Activated CD8-positive, alpha-beta memory T cell treated with anti-CD3 and anti-CD28 coated beads for 1 hour (primary cell): ENCODE measurements around the gene SLF2.
"Not testable (repeated sequence)": the region's sequence is repeated elsewhere in the genome, so short reads cannot be mapped to it uniquely, and the experiment has no call there.

Experiments used
- DNase-seq, 2 donors: peaks; one replicate each; pipeline ENCODE4 v3.0.0-alpha.2; 2020; ENCODE audit warnings: low read depth in 1 of 2; ENCODE audit errors: extremely low read depth in 1 of 2

Gene SLF2

DNA sequence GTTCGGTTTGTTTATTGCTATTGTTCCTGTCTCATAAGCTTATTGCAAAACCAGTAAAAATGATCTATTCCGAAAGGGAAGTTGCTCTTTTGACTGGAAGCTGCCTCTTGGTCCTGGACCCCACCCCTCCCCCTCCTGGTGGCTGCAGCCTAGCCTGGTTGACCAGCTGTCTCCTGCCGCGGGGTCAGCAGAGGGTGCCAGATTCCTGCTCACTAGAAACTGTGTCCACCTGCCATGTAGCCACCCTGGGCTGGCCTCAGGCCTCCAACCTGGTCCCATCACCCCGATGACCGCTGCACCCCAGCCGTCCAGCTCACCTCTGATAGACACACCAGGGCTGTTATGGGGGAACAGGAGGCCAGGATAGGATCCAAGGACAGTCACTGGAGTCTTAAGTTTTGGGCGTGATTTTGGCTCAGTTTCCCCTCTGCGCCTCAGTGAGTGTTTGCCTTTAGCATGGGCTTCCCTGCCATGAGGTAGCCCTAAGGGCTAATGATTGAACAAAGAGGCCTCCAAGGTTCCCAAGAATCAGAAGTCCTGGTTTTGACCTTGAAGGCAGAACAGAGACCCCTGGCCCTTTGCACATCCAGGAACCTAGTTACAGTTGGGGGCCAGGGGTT lies 32.9 kb upstream of the SLF2 start:
- no peak for DNase-seq

- no peak for DNase-seq
Measured at GRCh38 chr10:100881556-100882213, 31.1 kb upstream of the SLF2 start.

- DNase-seq: no peak
Measured at GRCh38 chr10:100882252-100882651, 30.5 kb upstream of the SLF2 start.

- no peak for DNase-seq
Measured at GRCh38 chr10:100882671-100883311, 30.0 kb upstream of the SLF2 start.

DNA sequence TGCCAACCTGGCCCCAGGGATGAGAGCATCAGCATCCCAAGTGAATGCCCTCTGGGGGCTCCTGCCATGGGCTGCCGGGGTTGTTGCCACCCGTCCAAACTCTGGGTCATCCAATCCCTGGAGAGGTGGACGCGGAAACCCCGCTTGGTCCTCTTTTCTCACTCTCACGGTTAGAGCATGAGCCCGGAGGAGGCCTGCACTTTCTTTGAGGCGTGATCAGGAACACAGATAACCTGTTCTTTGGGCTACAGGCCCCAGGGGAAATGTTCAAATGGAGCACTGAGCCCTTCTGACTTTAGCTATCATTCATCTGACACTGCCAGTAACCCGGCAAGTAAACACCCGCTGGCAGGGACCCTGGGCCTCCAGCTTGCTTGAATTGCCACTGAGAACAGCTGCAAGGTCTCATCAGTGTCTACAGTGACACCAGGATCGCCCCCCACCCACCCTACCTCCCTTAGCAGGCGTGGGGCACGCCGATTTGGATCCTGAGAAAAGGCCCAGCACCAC lies 29.4 kb upstream of the SLF2 start:
- DNase-seq: no peak

GRCh38 chr10:100885611-100886010 lies 27.2 kb upstream of the SLF2 start:
- DNase-seq: not testable (repeated sequence)

DNA sequence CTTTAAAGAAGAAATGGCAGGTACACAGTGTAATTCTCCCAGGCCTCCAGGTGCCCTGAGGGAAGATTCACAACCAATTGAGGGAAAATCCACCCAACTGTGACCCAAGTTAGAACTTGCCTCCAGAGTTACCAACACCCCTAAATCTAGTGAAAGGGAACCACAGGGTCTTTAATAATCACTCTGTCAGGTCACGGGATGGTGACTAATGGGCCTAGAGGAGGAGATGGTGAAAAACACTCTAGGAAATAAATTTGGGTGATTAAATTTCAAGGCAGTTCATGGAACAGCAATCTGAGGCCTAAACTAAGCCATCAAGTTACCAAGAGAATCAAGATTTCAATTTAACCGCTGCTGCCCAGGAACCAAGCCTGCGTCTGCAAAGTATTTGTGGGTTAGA lies 26.7 kb upstream of the SLF2 start:
- no peak for DNase-seq

DNA sequence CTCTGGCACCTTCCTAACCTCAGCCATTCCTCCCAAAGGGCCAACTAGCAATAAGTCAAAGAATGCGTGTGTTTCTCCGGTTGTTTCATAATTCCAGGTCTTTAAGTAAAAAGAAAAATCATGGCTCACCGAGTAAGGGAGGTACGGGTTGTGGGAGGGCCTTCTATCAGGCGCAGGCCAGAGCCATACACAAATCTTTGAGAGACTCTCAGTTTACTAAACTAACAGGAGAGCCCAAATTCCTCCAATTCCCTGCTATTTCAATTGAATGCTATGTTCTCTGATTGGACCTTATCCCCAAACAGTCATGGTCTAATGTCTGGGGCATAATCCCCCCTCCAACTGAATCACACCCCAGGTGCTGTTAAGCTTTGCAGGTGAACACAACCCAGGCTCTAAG lies 26.2 kb upstream of the SLF2 start:
- DNase-seq: no peak

DNA sequence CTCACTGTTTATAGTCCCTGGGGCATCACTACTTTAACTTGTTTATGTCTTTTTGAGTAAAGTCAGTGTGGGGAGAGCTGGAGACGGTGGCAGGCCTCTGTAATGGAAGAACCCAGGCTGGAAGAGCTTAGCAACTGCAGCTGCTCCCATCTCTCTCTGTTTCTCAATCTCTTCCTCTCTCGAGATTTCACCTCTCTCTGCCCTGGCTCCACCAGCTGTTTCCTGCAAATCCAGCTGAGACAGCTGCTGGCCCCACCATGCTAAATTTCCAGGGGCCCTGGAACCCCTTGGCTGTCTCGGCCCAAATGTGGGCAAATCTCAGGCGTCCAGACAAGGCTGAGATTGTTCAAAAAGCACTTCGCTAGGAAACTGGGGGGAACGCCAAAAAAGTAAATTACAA lies 25.8 kb upstream of the SLF2 start:
- DNase-seq: no peak

DNA sequence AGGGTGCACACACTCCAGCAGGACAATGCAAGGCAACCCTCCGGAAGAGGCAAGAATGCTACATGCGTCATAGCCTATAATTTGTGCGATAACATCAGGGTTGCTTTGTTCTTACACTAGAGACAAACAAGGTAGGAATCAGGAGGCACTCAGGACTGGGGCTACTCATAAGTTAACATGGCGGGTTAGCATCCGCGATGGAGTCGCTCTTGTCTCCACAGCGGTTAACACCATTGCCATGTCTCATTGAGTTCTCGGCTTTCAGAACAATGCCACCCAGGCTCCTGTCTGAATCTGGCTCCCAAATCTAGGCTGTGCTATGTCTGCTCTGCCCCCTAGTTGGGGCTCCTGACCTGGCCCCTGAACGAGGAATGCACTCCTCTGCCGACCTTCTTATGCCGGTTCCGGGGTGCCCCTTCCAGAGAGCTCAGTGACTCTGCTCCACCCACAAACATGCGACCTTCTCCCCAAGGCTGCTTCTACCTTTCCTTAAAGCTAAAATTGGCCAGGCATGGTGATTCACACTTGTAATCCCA lies 24.9 kb upstream of the SLF2 start:
- no peak for DNase-seq

DNA sequence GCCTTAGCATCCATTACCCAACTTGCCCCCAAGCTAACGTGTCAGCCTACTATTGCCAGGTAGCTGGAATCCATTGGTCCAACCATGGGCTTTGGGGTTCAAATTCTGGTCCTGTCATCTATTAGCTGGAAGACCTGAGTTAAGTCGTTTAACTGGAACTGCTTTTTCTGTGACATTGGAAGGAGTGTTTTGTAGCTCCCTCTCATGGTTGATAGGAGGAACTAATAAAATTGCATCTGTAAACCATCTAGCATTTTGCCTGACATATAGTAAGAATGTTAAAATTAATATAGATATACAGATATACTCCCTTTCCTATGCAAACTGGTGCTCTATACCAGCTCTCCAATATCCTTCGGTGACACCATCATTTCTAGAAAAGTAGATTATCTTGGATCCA lies 23.8 kb upstream of the SLF2 start:
- no peak for DNase-seq

- no peak for DNase-seq
Measured at GRCh38 chr10:100889546-100889945, 23.2 kb upstream of the SLF2 start.

DNA sequence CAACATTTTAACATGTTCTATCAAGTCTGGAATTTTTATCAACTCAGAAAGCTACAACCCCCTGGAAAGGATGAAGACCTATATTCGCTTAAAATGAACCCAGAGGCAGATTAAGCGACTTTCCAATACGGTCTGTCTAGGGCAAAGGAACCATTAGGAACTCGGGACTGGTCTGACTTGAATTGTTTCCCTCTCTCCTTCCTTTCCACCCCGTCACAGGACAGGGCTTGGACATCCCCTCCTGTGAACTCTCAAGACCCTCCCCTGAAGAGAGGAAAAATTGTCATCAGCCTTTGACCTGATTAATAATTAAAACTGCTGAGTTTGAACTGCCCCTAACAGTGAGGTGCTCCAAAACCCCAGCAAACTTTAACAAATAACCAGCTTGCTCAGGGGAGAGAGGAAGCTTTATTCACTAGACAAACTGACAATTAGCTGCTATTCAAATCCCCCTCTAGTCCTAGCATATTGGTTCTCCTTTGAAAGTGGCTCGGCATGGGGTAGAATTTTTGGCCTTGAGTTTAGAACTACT lies 22.6 kb upstream of the SLF2 start:
- no peak for DNase-seq

- DNase-seq: no peak
Measured at GRCh38 chr10:100890673-100891317, 22.0 kb upstream of the SLF2 start.

- DNase-seq: no peak
Measured at GRCh38 chr10:100894033-100894432, 18.7 kb upstream of the SLF2 start.

- DNase-seq: no peak
Measured at GRCh38 chr10:100894589-100895294, 18.0 kb upstream of the SLF2 start.

GRCh38 chr10:100895346-100895745 lies 17.4 kb upstream of the SLF2 start:
- DNase-seq: no peak

DNA sequence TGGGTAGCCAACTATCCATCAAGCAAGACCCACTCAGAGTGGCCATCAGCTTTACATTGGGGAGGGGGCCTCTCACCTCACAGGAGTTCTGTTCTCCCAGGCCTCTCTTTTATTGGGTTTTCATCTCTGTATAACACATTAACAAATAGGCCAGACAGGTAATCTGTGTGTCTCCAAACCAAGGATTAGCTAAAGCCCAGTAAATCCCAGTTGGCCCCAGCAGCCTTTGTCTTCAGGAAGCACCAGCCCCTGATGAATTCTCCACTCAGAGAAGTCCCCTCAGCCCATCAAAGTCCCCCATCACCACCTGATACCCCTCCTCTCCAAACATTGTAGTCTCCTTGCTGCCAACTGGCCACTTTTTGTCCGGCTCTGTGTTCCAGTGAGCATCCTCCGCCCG lies 16.9 kb upstream of the SLF2 start:
- DNase-seq: no peak

- DNase-seq: no peak
Measured at GRCh38 chr10:100896876-100897461, 15.8 kb upstream of the SLF2 start.

DNA sequence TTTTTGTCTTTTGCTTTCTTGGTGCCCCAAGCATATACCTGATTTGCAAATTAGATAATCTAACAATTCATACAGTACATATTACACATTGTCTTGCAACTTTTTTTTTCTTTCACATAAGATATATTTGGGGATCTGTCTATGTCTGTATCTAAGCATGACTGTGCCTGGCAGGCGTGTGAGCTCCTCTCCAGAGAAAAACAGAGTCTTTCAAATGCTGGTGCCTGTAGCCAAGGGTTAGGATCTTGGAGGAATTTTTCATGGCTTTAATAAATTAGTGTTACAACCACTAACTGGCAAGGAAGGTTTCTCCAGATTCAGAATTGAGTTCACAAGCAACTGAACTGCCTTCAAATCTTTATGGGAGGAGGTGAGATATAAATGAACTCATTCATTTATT lies 14.8 kb upstream of the SLF2 start:
- DNase-seq: no peak
